WTC11 (cell line): ENCODE results near the gene C3orf49. TPM values are rescaled to one million over a fixed set of nuclear protein-coding genes. Genes with fewer than 3 reads are reported as not detected.

ENCODE experiments used
- ATAC-seq: fragments of 200-7000 bp; cut with Tn5 transposase; 2 replicates; pipeline ENCODE4 v1.10.0; 2021; ENCODE audit warnings: mild to moderate bottlenecking, moderate library complexity
- CTCF ChIA-PET: fragments of 300-600 bp; sonication (Branson Sonifier 250); formaldehyde crosslinking; loops from one replicate; lab custom pipeline; 2021; ENCODE audit warnings: antibody characterized with exemption; lab: Charles Lee
- POLR2A ChIA-PET: fragments of 350-600 bp; sonication (Branson Sonifier 250); formaldehyde crosslinking; loops from one replicate; lab custom pipeline; 2021; ENCODE audit warnings: antibody characterized with exemption; lab: Charles Lee
- DNase-seq: peaks from one replicate; pipeline ENCODE4 v3.0.0; 2021; ENCODE audit warnings: low spot score
- H3K27ac Mint-ChIP-seq: 2 replicates; pipeline ENCODE4 v1.8.0; 2021; ENCODE audit warnings: mixed read lengths
- H3K27me3 Mint-ChIP-seq: 2 replicates; pipeline ENCODE4 v1.8.0; 2021; ENCODE audit warnings: low read depth, mild to moderate bottlenecking, moderate library complexity, mixed read lengths
- H3K36me3 Mint-ChIP-seq: 2 replicates; pipeline ENCODE4 v1.8.0; 2021; ENCODE audit warnings: mixed read lengths
- H3K4me1 Mint-ChIP-seq: 2 replicates; pipeline ENCODE4 v1.8.0; 2022; ENCODE audit warnings: mixed read lengths
- H3K4me3 Mint-ChIP-seq: 2 replicates; pipeline ENCODE4 v1.8.0; 2021; ENCODE audit warnings: mild to moderate bottlenecking, moderate library complexity, mixed read lengths
- H3K9me3 Mint-ChIP-seq: 2 replicates; pipeline ENCODE4 v1.8.0; 2021; ENCODE audit warnings: mixed read lengths
- ATF2 ChIP-seq: sonication (generic); formaldehyde crosslinking; IDR thresholded peaks from 2 replicates; pipeline ENCODE4 v1.8.1; 2022; ENCODE audit warnings: low read depth, missing genetic modification reagents, borderline replicate concordance
- ATF3 ChIP-seq: sonication (generic); formaldehyde crosslinking; conservative IDR thresholded peaks from 2 replicates; pipeline ENCODE4 v1.8.1; 2022; ENCODE audit warnings: mild to moderate bottlenecking, missing genetic modification reagents
- CBFB ChIP-seq: sonication (generic); formaldehyde crosslinking; IDR thresholded peaks from 2 replicates; pipeline ENCODE4 v1.8.1; 2022; ENCODE audit warnings: mild to moderate bottlenecking, low read depth, missing genetic modification reagents
- CREB1 ChIP-seq: sonication (generic); formaldehyde crosslinking; IDR thresholded peaks from 2 replicates; pipeline ENCODE4 v1.8.0; 2023; ENCODE audit warnings: mild to moderate bottlenecking, missing genetic modification reagents
- E2F4 ChIP-seq: sonication (generic); formaldehyde crosslinking; IDR thresholded peaks from 2 replicates; pipeline ENCODE4 v1.8.1; 2022; ENCODE audit warnings: low read depth, mild to moderate bottlenecking, moderate library complexity, missing genetic modification reagents, borderline replicate concordance
- E2F5 ChIP-seq: sonication (generic); formaldehyde crosslinking; IDR thresholded peaks from 2 replicates; pipeline ENCODE4 v1.8.1; 2022; ENCODE audit warnings: mild to moderate bottlenecking, moderate library complexity, missing genetic modification reagents
- EMX1 ChIP-seq: fragments of 250-450 bp; sonication (Bioruptor Pico); IDR thresholded peaks from 2 replicates; pipeline ENCODE4 v1.8.0; 2021; ENCODE audit warnings: mild to moderate bottlenecking
- FOXJ3 ChIP-seq: sonication (generic); formaldehyde crosslinking; IDR thresholded peaks from 2 replicates; pipeline ENCODE4 v1.9.0; 2021; ENCODE audit warnings: missing genetic modification reagents, mild to moderate bottlenecking, borderline replicate concordance
- HMGXB4 ChIP-seq: sonication (generic); formaldehyde crosslinking; IDR thresholded peaks from 2 replicates; pipeline ENCODE4 v1.8.1; 2023; ENCODE audit warnings: mild to moderate bottlenecking, moderate library complexity, missing genetic modification reagents
- KAT7 ChIP-seq: sonication (generic); formaldehyde crosslinking; IDR thresholded peaks from 2 replicates; pipeline ENCODE4 v1.8.1; 2023; ENCODE audit warnings: missing genetic modification reagents, mild to moderate bottlenecking, borderline replicate concordance
- NR2C2 ChIP-seq: sonication (generic); formaldehyde crosslinking; IDR thresholded peaks from 2 replicates; pipeline ENCODE4 v1.8.0; 2022; ENCODE audit warnings: mild to moderate bottlenecking, missing genetic modification reagents
- NR3C1 ChIP-seq: sonication (generic); formaldehyde crosslinking; conservative IDR thresholded peaks from 2 replicates; pipeline ENCODE4 v1.8.1; 2023; ENCODE audit warnings: low read depth, mild to moderate bottlenecking, missing genetic modification reagents
- OVOL2 ChIP-seq: fragments of 250-450 bp; sonication (Bioruptor Pico); IDR thresholded peaks from 2 replicates; pipeline ENCODE4 v1.9.0; 2021; ENCODE audit warnings: mild to moderate bottlenecking, borderline replicate concordance
- PRDM15 ChIP-seq: sonication (generic); formaldehyde crosslinking; IDR thresholded peaks from 2 replicates; pipeline ENCODE4 v1.8.0; 2022; ENCODE audit warnings: missing genetic modification reagents
- RELA ChIP-seq: sonication (generic); formaldehyde crosslinking; IDR thresholded peaks from 2 replicates; pipeline ENCODE4 v1.8.1; 2022; ENCODE audit warnings: missing genetic modification reagents, mild to moderate bottlenecking, borderline replicate concordance
- RORB ChIP-seq: fragments of 250-450 bp; sonication (Bioruptor Pico); IDR thresholded peaks from 2 replicates; pipeline ENCODE4 v1.9.0; 2021; ENCODE audit warnings: mild to moderate bottlenecking
- SMAD4 ChIP-seq: sonication (generic); formaldehyde crosslinking; IDR thresholded peaks from 2 replicates; pipeline ENCODE4 v1.8.0; 2022; ENCODE audit warnings: mild to moderate bottlenecking, missing genetic modification reagents
- STAT6 ChIP-seq: sonication (generic); formaldehyde crosslinking; conservative IDR thresholded peaks from 2 replicates; pipeline ENCODE4 v1.8.1; 2023; ENCODE audit warnings: mild to moderate bottlenecking, low read depth, missing genetic modification reagents, moderate library complexity
- TEAD1 ChIP-seq: sonication (generic); formaldehyde crosslinking; IDR thresholded peaks from 2 replicates; pipeline ENCODE4 v1.8.0; 2022; ENCODE audit warnings: mild to moderate bottlenecking, missing genetic modification reagents
- TEAD4 ChIP-seq: sonication (generic); formaldehyde crosslinking; IDR thresholded peaks from 2 replicates; pipeline ENCODE4 v1.8.0; 2022; ENCODE audit warnings: mild to moderate bottlenecking, missing genetic modification reagents
- ZNF263 ChIP-seq: sonication (generic); formaldehyde crosslinking; IDR thresholded peaks from 2 replicates; pipeline ENCODE4 v1.8.1; 2022; ENCODE audit warnings: low read depth, mild to moderate bottlenecking, moderate library complexity, missing genetic modification reagents
- ZNF512 ChIP-seq: sonication (generic); formaldehyde crosslinking; IDR thresholded peaks from 2 replicates; pipeline ENCODE4 v1.8.1; 2022; ENCODE audit warnings: missing genetic modification reagents, borderline replicate concordance
- total RNA-seq: library from RNA; stranded (reverse); gene quantifications from 3 replicates; pipeline ENCODE4 v1.2.3, GENCODE V29; 2021

Gene C3orf49
- total RNA-seq, 1 experiment from 2014 or later: not detected

GRCh38 chr3:63845215-63845614 lies 26.1 kb downstream of the C3orf49 start (continued):
- TF ChIP-seq PRDM15 (CRISPR knock-in tag) (no peak), STAT6 (CRISPR knock-in tag) (no peak), ATF2 (CRISPR knock-in tag) (no peak), ZNF512 (CRISPR knock-in tag) (no peak), NR3C1 (CRISPR knock-in tag) (no peak), RELA (CRISPR knock-in tag) (no peak), KAT7 (CRISPR knock-in tag) (no peak), HMGXB4 (CRISPR knock-in tag) (no peak)
- TF ChIP-seq, all 79 proteins: peak for 0

GRCh38 chr3:63847718-63848450 lies 28.8 kb downstream of the C3orf49 start:
- Mint-ChIP-seq H3K4me3 (peak overlapping the region; percentile 40; the same call in 1 of the 2 replicates), H3K4me1 (peaks cover 41% of the 10 kb centered on the region), H3K9me3 (no peaks in the 10 kb centered on the region), H3K27me3 (no peaks in the 10 kb centered on the region), H3K36me3 (no peaks in the 10 kb centered on the region), H3K27ac (peak overlapping the region; percentile 63)
- CTCF ChIA-PET: no interaction called here
- DNase-seq (no peak), ATAC-seq (peak; percentile 75)
- POLR2A ChIA-PET: interaction anchor here (1.1 to 1.2 kb wide), 2 partner anchors 15 to 16 kb away, joined by 3 read pairs; no protein-coding TSS in a partner anchor
- TF ChIP-seq NR2C2: no peak
- TF ChIP-seq ATF3: no peak
- TF ChIP-seq FOXJ3 (CRISPR knock-in tag): no peak
- no peak for TF ChIP-seq CREB1
- no peak for TF ChIP-seq CBFB (CRISPR knock-in tag)
- TF ChIP-seq TEAD4 (CRISPR knock-in tag): no peak
- TF ChIP-seq ZNF263 (CRISPR knock-in tag): no peak
- TF ChIP-seq E2F4 (CRISPR knock-in tag): no peak
- no peak for TF ChIP-seq SMAD4 (CRISPR knock-in tag)
- TF ChIP-seq E2F5: no peak
- TF ChIP-seq TEAD1: no peak
- no peak for TF ChIP-seq OVOL2 (CRISPR knock-in tag)
- TF ChIP-seq RORB: no peak
- TF ChIP-seq EMX1: no peak
